GM21576 (cell line): ENCODE measurements around the gene FGFR3.

Source experiments
- ATAC-seq: cut with Tn5 transposase; IDR thresholded peaks from one replicate; pipeline ENCODE4 v1.9.1; 2021; ENCODE audit warnings: mild to moderate bottlenecking, moderate library complexity; ENCODE audit not compliant: unreplicated experiment

Gene FGFR3

DNA sequence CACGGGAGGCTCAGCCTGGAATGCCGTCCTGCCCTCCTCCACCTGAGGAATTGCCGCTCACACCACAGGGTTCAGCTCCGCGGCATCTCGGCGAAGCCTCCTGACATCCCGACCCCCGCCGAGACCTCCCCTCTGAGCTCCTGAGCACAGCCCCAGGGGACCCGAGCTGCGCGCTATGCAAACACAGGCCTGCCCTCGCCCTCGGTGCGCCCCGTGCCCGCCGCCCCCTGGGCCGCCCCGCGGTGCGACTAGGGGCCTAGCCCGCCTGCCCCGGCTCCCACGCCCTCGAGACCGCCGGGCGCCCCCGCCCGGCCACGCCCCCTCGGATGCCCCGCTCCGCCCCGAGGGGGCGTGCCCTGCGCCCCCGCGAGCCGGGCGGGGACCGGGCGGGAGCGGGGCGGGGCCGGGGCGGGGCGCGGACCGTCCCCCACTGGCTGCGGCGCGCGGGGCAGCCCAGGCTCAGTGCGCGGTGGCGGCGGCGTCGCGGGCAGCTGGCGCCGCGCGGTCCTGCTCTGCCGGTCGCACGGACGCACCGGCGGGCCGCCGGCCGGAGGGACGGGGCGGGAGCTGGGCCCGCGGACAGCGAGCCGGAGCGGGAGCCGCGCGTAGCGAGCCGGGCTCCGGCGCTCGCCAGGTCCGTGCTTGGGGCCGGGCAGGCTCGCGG is at the start of gene FGFR3:
Gene FGFR3, plus strand, starts transcription at position 462 of the 664 bp plus-strand sequence. CDS start 642 bp downstream, outside the sequence.
- ATAC-seq, result no peak

DNA sequence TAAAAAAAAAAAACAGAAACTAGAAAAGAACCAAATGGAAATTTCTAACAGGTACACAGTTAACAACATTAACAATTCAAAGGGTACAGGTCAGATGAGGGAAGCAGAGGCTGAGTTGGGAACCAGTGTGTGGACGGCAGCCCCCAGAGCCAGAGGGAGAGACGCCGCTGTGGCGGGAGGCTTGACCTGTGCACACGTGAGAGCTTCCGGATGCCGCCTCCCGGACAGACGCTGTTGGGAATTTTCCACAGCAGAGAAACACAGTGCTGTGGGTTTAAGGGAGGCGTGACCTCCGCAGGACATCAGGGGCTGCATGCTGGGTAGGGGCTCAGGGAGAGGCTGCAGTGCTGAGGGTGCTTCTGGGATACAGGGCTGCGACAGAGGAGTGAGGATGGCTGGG is 49.5 kb upstream of the FGFR3 start:
- no peak for ATAC-seq

DNA sequence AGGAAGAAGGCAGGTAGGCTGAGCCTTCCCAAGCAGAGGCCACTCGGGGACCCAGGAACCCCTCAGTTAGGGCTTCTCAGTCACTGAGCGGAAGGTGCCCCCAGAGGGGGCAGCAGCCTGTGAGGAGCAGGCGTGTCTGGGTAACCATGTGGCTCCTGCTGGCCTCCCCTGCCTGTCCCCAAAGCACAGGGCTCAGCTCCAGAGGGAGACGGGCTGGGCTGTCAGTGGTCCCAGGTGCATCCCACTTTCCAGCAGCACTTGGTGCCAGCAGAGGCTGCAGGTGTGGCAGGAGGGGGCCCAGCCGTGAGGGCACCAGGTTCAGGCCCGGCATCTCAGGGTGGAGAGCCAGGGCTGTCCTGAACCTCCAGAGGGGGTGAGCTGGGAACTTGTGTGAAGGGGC is 49.1 kb upstream of the FGFR3 start:
- no peak for ATAC-seq

DNA sequence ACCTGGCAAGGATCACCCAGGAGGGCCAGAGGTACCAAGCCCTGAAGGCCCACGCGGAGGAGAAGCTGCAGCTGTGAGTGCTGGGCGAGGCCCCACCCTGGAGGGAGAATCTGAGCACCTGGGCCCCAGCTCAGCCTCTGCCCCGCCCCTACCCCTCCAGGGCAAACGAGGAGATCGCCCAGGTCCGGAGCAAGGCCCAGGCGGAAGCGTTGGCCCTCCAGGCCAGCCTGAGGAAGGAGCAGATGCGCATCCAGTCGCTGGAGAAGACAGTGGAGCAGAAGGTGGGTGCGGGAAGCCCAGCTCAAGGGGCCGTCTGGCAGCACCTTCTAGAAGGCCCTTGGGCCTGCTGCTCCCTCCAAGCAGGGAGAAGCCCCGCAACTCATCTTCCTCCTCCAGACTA is 48.5 kb upstream of the FGFR3 start:
- no peak for ATAC-seq

- no peak for ATAC-seq
Measured at GRCh38 chr4:1745165-1745564, 47.9 kb upstream of the FGFR3 start.

DNA sequence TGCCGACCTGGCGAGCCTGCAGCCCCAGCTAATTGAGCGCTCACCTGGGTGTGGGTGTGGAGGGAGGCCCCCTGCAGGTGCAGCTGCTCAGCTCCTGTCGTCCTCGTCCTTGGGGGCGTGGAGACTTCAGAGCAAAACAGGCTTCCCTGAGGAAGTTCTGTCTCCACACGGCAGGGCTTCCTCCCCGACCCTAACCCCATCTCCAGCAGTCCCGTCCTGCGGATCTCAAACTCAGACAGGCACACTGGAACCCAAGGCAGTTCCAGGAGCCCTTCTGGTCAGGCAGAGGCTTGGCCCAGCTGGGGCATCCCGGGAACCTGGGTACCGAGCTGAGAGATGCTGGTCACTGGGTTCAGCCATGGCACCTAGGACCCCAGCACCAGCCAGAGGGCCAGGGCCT is 47.4 kb upstream of the FGFR3 start:
- no peak for ATAC-seq

- no peak for ATAC-seq
Measured at GRCh38 chr4:1746265-1746691, 46.8 kb upstream of the FGFR3 start.

GRCh38 chr4:1746919-1747602 is 46.0 kb upstream of the FGFR3 start:
- no peak for ATAC-seq

- ATAC-seq, result no peak
Measured at GRCh38 chr4:1747603-1747967, 45.5 kb upstream of the FGFR3 start.

DNA sequence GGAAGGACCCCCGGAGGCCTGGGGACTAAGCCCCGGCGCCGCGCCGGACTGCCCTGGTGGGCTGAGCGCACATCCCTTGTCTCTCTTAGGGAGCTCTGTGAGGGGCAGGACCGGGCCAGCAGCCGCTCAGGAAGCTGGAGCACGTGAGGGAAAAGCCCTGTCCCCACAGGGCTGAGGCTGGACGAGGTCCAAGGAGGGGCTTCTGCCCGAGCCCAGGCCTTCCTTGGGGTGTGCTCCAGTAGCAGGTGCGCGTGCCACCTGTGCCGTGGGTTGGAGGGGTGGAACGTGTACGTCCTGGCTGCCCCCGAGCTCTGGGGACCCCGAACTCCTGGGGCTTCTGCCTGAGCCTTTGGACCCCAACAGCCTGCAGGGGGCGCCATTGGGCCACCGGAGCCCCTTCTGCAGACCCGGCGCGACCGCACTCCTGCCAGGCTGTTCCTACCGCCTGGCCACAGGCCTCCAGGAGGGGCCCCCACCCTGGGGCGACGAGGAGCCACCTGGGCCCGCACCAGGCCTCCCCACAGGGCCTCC is 44.6 kb upstream of the FGFR3 start:
- no peak for ATAC-seq

GRCh38 chr4:1749370-1749769 is 43.7 kb upstream of the FGFR3 start:
- ATAC-seq, result no peak

DNA sequence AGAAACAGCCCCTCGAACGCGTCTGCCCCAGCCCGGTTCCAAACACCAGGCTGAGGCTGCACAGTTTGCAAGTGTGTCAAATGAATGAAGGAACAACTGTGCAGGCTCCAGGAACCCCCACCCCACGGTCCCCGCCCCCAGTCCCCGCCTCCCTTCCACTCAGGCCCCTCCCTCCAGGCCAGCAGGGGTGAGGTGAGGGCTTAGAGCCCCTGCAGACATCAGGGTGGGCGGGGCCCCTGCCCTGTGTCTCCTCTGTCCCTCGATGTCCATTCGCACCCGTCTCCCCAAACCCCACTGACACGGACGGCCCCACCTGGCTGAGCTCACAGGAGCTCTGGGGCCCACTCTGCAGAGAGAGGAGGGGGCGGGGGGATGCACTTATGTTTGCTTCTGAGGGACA is 43.3 kb upstream of the FGFR3 start:
- no peak for ATAC-seq

GRCh38 chr4:1750381-1751154 is 42.5 kb upstream of the FGFR3 start:
- no peak for ATAC-seq

GRCh38 chr4:1751155-1751918 is 41.8 kb upstream of the FGFR3 start:
- ATAC-seq, result no peak

DNA sequence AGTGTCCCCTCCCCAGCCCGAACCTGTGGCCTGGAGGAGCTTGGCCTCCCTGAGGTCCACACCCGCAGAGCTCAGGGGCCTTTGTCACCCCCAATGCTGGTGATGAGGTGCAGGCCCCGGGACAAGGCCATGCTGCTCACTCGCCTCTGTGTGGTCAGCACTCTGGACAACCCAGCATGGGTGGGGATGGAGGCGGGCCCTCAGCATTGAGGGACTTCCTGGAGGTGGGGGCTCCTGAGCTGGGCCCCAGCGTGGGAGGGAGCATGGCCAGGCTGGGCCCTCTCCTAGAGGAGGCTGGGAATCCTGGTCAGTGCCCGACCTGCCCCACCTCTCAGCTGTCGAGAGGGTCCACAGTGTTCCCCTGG is 41.2 kb upstream of the FGFR3 start:
- no peak for ATAC-seq

GRCh38 chr4:1752284-1753041 is 40.6 kb upstream of the FGFR3 start:
- no peak for ATAC-seq

DNA sequence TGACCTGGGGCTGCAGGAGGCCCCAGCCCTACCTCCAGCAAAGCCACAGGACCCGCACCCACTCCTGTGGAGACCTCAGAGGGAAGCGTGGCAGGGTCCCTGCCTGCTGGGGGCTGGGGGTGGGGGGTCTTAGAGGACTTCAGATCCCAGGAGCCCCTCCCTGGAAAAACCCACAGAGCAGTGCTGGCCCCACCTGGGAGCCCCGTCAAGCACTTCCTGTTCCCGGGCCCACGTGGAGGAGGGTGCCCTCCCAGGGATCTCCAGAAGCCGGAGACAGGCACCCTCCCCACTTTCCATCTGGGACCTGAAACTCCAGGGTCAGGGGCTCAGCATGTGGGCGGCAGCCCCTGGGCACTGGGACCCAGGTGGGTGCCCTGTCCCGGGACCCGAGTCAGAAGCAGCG is 39.8 kb upstream of the FGFR3 start:
- no peak for ATAC-seq

GRCh38 chr4:1753697-1754311 is 39.3 kb upstream of the FGFR3 start:
- ATAC-seq, result no peak

DNA sequence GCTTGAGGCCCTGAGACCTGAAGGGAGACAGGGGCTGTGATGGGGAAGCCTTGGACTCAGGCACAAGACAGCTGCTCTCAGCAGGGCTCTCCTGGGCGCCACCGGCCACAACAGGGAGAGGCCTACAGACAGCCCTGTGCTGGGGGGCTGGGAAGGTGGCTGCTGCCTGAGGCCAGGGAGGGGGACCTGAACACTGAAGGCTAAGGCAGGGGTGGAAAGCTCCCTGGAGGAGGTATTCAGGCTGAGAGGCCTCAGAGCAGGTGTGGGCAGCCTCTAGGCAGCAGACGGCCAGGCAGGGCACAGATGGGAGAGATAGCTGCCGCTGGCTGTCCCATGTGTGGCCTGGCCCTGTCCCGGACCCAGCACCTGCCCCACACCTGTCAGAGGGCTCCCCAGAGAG is 38.8 kb upstream of the FGFR3 start:
- ATAC-seq, result no peak

DNA sequence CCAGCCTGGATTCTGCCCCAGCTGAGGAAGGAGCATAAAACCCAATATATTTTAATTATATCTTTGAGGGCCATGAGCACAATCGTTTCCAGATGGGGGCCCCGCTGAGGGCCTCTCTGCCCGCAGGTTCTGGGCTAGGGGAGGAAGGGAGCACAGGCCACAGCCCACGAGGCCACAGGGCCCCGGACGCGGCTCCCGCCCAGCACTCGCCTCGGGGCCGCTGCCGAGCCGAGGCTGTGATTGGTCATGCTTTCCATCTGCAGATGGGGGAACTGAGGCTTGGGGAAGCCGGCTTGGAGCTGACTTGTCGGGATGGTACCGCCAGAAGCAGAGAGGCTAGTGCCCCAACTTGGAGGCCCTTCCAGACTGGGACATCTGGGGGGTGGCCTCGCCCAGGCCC is 37.8 kb upstream of the FGFR3 start:
- no peak for ATAC-seq
